Rectal smooth muscle tissue (tissue), 1 donor: ENCODE data around the gene SSTR3.
"Not testable (repeated sequence)": the region's sequence is repeated elsewhere in the genome, so short reads cannot be mapped to it uniquely, and the experiment has no call there.

Source experiments
- H3K27ac ChIP-seq: one replicate; pipeline ENCODE4 v1.7.0; 2013; ENCODE audit warnings: low read depth, low read length, inconsistent platforms
- H3K27me3 ChIP-seq: one replicate; pipeline ENCODE4 v1.7.0; 2013; ENCODE audit warnings: low read length; ENCODE audit not compliant: control insufficient read depth, insufficient read depth
- H3K36me3 ChIP-seq: one replicate; pipeline ENCODE4 v1.7.0; 2013; ENCODE audit warnings: low read length; ENCODE audit not compliant: control insufficient read depth, insufficient read depth
- H3K4me1 ChIP-seq: one replicate; pipeline ENCODE4 v1.7.0; 2013; ENCODE audit warnings: low read length; ENCODE audit not compliant: control insufficient read depth, insufficient read depth
- H3K4me3 ChIP-seq: one replicate; pipeline ENCODE4 v1.7.0; 2013; ENCODE audit warnings: low read length
- H3K9ac ChIP-seq: one replicate; pipeline ENCODE4 v1.7.0; 2013; ENCODE audit warnings: low read length

SSTR3 gene

DNA sequence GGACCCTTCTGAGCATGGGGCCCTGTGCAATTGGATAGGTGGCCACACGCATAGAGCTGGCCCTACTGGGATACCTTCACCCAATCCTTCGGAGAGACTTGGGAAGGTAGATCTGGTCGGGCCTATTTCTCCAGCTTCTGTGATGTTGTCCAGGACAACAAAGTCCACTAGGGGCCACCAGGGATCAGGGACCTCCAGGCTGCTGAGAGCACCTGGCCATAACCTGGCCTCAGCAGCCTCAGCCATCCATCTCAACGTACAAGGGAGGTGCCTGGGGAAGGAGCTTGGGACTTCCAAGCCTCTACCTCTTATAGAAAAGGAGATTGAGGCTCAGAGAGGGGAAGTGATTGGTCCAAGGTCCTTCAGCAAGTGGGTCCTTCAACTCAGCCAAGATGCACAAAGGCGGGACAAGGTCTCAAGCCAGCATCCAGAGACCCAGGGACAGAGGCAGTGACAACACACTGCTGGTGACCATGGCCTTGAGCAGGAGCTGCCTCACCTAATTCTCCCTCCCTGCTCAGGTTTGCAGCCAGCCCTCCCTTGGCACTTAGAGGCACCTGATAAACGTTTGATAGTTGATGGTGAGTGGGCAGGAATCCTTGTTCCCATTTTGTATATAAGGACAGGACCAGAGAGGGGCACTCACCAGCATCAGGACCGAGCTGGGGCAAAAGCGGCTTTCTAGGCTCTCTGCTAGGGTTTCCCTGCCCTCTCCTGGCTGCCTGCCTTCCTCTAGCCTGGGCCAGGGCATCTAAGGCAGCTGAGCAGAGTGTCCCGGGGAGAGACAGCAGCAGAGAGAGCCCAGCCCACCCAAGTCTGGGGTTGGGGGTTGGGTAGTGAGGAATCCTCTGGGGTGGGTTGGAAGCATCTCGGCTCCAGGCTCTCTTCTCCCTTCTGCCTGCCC is 27.3 kb upstream of the SSTR3 start:
- Histone ChIP-seq H3K4me3 (no peak overlapping the region), H3K27ac (no peak overlapping the region), H3K27me3 (peaks cover 6% of the 10 kb centered on the region), H3K4me1 (no peaks in the 10 kb centered on the region), H3K36me3 (peaks cover 3% of the 10 kb centered on the region), H3K9ac (no peak overlapping the region)

DNA sequence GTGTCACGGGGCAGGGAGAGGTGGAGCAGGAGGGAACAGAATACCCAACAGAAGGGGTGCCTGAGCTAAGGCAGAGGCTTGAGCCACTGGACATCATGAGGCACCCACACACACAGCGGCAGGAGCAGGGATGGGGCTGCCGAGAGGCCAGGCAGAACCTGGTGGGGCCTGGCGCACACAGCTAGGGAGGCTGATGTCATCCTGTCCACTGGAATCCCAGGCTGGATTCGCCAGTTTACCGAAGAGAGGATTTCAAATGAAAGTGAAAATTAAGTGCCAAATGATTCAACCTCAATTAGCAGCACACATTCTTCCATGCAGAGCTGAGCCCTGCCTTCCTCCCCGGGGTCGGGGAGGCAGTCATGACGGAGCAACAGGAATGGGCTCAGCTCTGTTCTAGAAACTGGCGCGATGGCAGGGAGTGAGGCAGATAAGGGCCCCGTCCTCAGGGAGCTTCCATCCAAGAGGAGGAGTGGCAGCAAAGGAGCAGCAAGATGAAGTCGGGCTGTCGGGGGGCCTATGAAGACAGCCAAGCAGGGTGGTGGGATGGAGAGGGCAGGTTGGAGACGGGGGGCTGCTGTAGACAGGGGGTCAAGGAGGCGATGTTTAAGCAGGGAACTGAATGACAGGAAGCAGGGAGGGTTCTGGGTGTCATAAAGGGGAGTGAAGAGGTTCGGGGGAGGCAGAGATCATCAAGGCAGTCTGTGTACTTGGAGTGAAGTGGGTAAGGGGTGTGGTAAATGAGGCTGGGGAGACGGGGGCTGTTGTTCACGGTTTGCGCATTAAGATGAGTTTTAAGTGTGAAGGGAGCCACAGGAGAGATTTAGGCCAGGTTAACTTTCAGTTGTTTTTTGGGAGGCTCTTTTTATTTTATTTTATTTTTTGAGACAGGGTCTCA is 25.3 kb upstream of the SSTR3 start:
- Histone ChIP-seq H3K27ac (no peak overlapping the region), H3K36me3 (peaks cover 3% of the 10 kb centered on the region), H3K4me3 (no peak overlapping the region)

DNA sequence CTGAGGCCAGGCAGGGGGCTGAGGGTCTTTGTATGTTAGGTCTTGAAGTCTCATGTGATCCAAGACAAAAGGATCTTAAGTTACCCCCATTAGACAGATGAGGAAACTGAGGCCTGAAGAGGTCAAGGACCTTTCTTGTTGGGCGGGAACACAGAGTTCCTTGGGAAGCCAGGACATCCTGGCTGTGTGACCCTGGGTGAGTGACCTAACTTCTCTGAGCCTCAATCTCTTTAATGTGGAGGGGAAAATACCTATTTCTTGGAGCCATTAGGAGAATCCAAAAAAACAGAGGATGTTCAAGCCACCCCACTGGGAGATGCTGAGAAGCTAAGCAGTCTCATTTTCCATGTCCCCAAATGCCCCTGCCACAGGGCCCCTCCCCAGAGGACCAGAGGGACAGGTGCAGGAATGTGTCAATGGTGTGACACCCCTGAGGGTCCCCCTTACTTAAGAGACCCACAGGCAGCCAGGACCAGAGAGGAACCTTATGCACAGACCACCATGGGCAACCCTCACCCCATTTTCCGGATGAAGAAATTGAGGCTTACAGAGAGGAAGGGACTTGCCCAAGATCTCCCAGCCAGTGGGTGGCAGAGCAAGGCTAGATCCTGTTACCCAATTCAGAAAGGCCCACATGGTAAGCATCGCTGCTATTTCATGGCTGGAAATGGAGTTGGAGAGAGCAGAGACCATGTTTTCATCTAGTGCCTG is 23.8 kb upstream of the SSTR3 start:
- no peak overlapping the region for H3K9ac ChIP-seq
- peaks cover 4% of the 10 kb centered on the region for H3K36me3 ChIP-seq
- peaks cover 4% of the 10 kb centered on the region for H3K27me3 ChIP-seq
- no peak overlapping the region for H3K27ac ChIP-seq
- no peak overlapping the region for H3K4me3 ChIP-seq
- H3K4me1 ChIP-seq = no peaks in the 10 kb centered on the region

More for the DNA sequence above, 25.3 kb upstream of the SSTR3 start:
- Histone ChIP-seq H3K4me1 (no peaks in the 10 kb centered on the region), H3K27me3 (peaks cover 4% of the 10 kb centered on the region), H3K9ac (no peak overlapping the region)

DNA sequence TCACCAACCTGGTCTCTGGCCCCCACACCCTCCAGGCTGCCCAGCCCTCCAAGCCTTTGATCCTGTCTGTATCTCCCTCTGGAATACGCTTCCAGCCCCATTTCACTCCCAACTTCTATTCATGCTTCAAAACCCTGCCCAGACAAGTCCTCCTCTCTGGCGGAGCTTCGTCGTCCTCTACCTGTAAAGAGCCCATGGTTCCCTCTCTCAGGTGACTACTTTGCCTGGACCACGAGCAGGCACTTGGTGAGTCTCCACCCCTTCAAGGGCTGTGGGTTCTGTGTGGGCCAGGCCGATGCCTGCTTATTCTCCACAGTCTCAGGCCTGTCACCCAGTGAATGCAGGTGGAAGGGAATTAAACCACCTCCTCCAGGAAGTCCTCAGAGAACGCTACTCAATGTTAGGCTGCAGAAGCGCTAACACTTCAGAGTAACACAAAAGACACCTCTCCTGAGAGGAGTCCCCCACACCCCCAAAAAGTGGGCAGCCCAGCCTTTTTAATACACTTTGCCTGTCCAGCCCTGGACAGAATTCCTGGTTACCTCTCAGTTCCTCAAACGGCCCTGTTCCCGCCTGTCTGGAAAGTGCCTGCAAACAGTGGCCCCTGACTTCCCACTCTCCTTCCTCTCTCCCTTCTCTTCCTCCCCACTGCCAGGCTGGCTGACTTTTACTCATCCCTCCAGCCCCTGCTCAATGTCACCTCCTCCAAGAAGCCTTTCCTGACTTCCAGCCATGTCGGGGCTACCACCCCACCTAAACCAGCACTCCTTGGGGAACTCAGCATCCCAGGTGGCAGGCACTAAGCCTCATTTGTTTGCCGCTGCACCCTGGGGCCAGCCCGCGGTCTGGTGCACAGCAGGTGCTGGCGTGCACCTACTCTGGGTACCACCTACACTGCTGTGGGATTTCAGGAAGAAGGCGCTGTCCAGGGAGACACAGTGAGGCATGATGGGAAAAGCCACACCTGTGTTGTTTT is 22.7 kb upstream of the SSTR3 start:
- no peak overlapping the region for H3K9ac ChIP-seq
- peak overlapping the region; percentile 12 for H3K4me3 ChIP-seq
- peaks cover 4% of the 10 kb centered on the region for H3K27me3 ChIP-seq
- no peak overlapping the region for H3K27ac ChIP-seq
- H3K36me3 ChIP-seq = peaks cover 4% of the 10 kb centered on the region
- no peaks in the 10 kb centered on the region for H3K4me1 ChIP-seq

DNA sequence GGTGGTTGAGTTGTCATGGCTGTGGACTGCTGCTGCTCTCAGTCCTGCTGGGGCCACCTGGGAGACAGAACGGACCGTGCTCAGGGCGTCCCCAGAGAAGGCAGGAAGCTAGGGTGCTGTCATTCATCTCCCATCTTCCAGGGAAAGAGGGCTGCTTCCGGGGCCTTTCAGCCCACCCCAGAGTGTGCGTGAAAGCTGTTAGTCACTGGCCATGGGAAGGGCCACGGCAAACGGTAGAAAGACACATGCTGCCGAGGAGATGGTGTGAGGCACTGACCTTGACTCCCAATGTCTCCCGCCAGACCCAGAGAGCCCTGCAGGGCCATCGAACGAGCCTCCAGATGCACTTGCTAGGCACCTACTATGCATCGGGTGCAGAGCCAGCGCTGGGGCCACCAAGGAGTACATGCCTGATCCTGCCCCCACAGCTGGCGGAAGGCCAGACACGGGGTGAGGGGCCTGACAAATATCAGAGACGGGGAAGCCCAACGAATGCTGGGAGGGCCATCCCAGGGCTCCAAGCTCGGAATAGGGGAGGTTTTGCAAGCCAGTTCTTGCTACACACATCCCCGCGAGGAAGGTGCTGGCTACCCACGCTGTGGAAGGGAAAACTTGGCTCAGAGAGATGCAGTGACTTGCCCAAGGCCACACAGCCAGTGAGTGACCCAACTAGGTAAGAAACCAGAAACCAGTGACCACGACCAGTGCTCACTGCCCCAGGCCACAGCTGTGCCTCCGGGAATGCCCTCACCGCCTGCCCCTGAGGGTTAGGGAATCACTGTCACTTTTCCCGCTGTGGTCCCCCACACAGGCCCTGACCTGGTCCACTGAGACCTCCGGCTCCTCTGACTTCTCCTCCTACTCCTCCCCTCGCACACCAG is 21.7 kb upstream of the SSTR3 start:
- Histone ChIP-seq H3K27me3 (peaks cover 4% of the 10 kb centered on the region), H3K27ac (no peak overlapping the region), H3K9ac (no peak overlapping the region), H3K4me3 (no peak overlapping the region), H3K4me1 (no peaks in the 10 kb centered on the region), H3K36me3 (peaks cover 2% of the 10 kb centered on the region)

DNA sequence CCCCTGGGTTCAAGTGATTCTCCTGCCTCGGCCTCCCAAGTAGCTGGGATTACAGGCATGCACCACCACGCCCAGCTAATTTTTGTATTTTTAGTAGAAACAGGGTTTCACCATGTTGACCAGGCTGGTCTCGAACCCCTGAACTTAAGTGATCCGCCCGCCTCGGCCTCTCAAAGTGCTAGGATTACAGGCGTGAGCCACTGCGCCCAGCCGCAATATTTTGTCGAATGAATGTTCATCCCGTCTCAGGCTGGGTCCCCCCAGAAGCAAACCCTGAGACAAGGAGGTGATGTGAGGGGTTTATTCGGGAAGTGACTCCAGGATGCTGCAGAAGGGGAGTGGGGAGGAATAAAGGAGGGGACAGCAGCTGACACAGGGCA is 21.1 kb upstream of the SSTR3 start:
- not testable (repeated sequence) for H3K36me3 ChIP-seq, H3K27me3 ChIP-seq, H3K27ac ChIP-seq, H3K4me1 ChIP-seq, H3K4me3 ChIP-seq, H3K9ac ChIP-seq

DNA sequence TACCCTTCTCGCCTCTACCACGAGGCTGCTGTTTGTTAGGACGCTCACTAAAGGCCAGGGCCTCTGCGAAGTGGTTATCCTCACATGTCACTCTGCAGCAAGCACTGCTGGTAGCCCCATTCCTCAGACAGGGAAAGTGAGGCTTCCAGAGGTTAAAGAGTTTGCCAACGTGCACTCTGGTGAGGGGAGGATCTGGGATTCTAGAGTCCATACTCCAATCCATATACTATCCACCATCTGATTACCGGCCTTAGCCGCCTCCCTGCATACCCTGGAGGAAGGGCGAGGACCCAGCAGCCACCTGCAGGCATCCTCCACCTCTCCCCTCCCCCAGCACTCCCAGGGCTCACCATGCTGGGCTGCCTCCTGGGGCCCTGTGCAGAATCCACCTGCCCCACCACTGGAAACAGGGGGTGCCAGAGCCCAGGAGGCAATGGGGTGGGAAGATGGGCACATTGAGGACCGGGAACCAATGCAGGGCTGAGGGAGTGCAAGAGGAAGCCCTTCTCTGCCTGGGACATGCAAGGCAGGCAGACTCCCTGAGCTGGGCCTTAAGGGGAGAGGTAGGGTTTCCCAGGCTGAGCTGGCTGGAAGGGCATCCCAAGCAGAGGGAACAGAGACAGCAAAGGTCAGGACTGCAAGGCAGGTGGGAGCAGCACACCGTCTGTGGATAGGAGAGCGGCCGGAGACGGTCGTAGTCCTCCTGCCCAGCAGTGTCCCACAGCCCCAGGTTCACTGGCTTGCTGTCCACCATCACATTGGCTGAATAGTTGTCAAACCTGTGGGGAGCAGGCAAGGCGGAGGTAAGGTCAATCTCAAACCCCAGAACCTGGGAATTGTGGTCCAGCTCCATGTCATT is 20.1 kb upstream of the SSTR3 start:
- Histone ChIP-seq H3K36me3 (peaks cover 2% of the 10 kb centered on the region), H3K4me3 (no peak overlapping the region), H3K27ac (no peak overlapping the region), H3K4me1 (no peaks in the 10 kb centered on the region), H3K9ac (no peak overlapping the region), H3K27me3 (peaks cover 4% of the 10 kb centered on the region)

DNA sequence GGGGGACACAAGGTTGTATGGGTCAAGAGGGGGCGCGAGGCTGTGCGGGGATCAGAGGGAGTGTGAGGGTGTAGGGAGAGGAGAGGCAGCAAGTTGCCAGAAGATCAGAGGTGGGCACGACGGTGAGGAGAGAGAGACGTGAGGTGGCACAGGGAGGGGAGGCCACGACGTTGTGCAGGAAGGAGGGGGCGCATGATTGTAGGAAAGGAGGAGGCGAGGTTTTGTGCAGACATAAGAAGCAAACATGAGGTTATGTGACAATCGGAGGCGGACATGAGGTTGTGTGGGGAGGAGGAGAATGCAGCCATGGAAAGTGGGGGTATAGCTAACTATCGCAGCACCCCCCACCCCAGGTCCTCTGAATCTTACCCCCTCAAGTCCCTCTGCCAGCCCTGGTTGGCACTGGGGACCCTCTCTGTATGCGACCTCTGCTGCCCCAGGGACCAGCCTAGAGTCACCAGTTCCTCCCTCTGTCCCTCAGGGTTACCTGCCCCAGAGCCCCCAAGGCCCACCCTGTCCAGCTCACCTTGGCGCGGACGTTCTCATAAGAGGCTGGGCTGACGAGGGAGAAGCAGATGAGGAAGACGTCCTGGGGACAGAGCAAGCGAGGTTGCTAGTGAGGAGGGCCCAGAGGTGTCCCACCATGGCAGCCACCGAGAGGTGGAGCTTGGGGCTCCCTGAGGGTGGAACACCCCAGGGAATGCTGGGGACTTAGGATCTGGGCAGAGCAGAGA is 19.3 kb upstream of the SSTR3 start:
- H3K27ac ChIP-seq = no peak overlapping the region
- H3K4me3 ChIP-seq = no peak overlapping the region
- H3K4me1 ChIP-seq = no peaks in the 10 kb centered on the region
- H3K36me3 ChIP-seq = peaks cover 2% of the 10 kb centered on the region
- peaks cover 4% of the 10 kb centered on the region for H3K27me3 ChIP-seq
- H3K9ac ChIP-seq = no peak overlapping the region

DNA sequence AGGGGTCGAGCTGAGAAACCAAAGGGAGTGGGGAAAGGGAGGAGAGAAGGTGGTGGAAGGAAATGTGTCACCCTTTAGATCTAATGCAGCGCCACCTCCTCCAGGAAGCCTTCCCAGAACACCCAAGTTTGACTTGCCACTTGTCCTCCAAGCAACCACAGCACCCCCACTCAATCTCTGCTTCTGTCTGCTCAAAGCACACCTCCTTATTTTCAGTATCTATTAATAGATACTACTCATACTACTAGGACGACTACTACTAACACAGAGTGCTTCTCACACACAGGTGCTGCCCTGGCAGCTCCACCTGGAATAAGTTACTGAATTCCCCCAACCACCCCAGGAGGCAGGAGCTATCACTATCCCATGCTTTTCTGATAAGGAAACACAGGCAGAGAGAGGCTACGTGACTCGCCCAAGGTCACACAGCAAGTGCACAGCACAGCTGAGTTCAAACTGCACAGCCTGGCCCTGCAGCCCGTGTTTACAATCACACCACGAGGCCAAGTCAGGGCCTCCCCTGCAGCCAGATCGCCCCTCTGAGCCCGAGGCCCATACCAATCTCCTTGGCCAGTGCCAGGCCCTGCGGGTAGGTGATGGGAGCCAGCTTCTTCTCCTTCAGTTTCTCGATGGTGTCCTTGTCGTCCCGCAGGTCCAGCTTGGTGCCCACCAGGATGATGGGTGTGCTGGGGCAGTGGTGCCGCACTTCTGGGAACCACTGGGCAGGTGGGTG is 18.6 kb upstream of the SSTR3 start:
- no peak overlapping the region for H3K27ac ChIP-seq
- no peaks in the 10 kb centered on the region for H3K4me1 ChIP-seq
- peaks cover 2% of the 10 kb centered on the region for H3K36me3 ChIP-seq
- H3K4me3 ChIP-seq = no peak overlapping the region
- H3K27me3 ChIP-seq = peaks cover 4% of the 10 kb centered on the region
- H3K9ac ChIP-seq = no peak overlapping the region
